IMR-90 (cell line): Measurements from ENCODE around the gene KAT6B. TPM values are rescaled to one million over a fixed set of nuclear protein-coding genes. Genes with fewer than 3 reads are reported as not detected.

ENCODE experiments used
- ATAC-seq: fragments of 200-7000 bp; cut with Tn5 transposase; 2 replicates; pipeline ENCODE4 v1.9.1; 2020; ENCODE audit warnings: low read depth, mild to moderate bottlenecking, moderate library complexity
- BruUV-seq: library from RNA; stranded (reverse); fragments of 400-500 nt; replicated peaks from 2 replicates; lab custom pipeline; 2021; lab: Mats Ljungman, UMichigan
- CTCF ChIA-PET: fragments of 300-600 bp; formaldehyde crosslinking; extraction: SDS; loops from one replicate; lab custom pipeline; 2021; ENCODE audit warnings: antibody characterized with exemption; lab: Yijun Ruan, JAX
- POLR2A ChIA-PET: fragments of 300-600 bp; sonication (Branson Sonifier 250); formaldehyde crosslinking; loops from one replicate; lab custom pipeline; 2022; ENCODE audit warnings: antibody characterized with exemption; ENCODE audit not compliant: unreplicated experiment; lab: Charles Lee
- DNase-seq: peaks from one replicate; pipeline ENCODE4 v3.0.0; 2013
- H2AFZ ChIP-seq: replicated peaks from 2 replicates; pipeline ENCODE3; 2013; ENCODE audit warnings: low read length, mild to moderate bottlenecking; ENCODE audit not compliant: poor library complexity
- H2AK5ac ChIP-seq: 2 replicates; pipeline ENCODE4 v1.6.1; 2013; ENCODE audit warnings: low read depth, low read length, inconsistent platforms
- H2AK9ac ChIP-seq: replicated peaks from 2 replicates; pipeline ENCODE3; 2013; ENCODE audit warnings: mild to moderate bottlenecking, low read depth, low read length, moderate library complexity; ENCODE audit not compliant: poor library complexity
- H2BK120ac ChIP-seq: 2 replicates; pipeline ENCODE4 v1.6.1; 2013; ENCODE audit warnings: low read depth, low read length, inconsistent platforms
- H2BK15ac ChIP-seq: 3 replicates; pipeline ENCODE4 v1.6.1; 2013; ENCODE audit warnings: low read depth, low read length, inconsistent platforms
- H2BK20ac ChIP-seq: 2 replicates; pipeline ENCODE4 v1.6.1; 2013; ENCODE audit warnings: low read depth, mild to moderate bottlenecking, inconsistent platforms, low read length, moderate library complexity
- H2BK5ac ChIP-seq: 2 replicates; pipeline ENCODE4 v1.6.1; 2013; ENCODE audit warnings: mild to moderate bottlenecking, low read depth, low read length, inconsistent platforms; ENCODE audit not compliant: poor library complexity, severe bottlenecking
- H3K14ac ChIP-seq: replicated peaks from 2 replicates; pipeline ENCODE4 v1.6.1; 2013; ENCODE audit warnings: low read depth, low read length, inconsistent platforms
- H3K18ac ChIP-seq: 2 replicates; pipeline ENCODE4 v1.6.1; 2013; ENCODE audit warnings: low read depth, low read length, control low read depth
- H3K23ac ChIP-seq: 2 replicates; pipeline ENCODE4 v1.6.1; 2013; ENCODE audit warnings: low read depth, low read length, inconsistent platforms
- H3K27ac ChIP-seq: 2 replicates; pipeline ENCODE4 v1.5.1; 2013; ENCODE audit warnings: mild to moderate bottlenecking, control low read depth, low read length; ENCODE audit not compliant: insufficient read depth
- H3K27me3 ChIP-seq: 2 replicates; pipeline ENCODE4 v1.6.1; 2013; ENCODE audit warnings: low read length; ENCODE audit not compliant: control insufficient read depth, insufficient read depth
- H3K36me3 ChIP-seq: 2 replicates; pipeline ENCODE4 v1.6.1; 2013; ENCODE audit warnings: low read length, mixed read lengths; ENCODE audit not compliant: control insufficient read depth, insufficient read depth
- H3K4ac ChIP-seq: 2 replicates; pipeline ENCODE4 v1.6.1; 2013; ENCODE audit warnings: low read depth, low read length, inconsistent platforms
- H3K4me1 ChIP-seq: 2 replicates; pipeline ENCODE4 v1.6.1; 2013; ENCODE audit warnings: low read length, mixed read lengths; ENCODE audit not compliant: control insufficient read depth, insufficient read depth
- H3K4me2 ChIP-seq: 2 replicates; pipeline ENCODE4 v1.6.1; 2013; ENCODE audit warnings: low read depth, mild to moderate bottlenecking, control low read depth, low read length, moderate library complexity
- H3K4me3 ChIP-seq: 2 replicates; pipeline ENCODE4 v1.5.1; 2013; ENCODE audit warnings: low read depth, mild to moderate bottlenecking, control low read depth, low read length, moderate library complexity; ENCODE audit not compliant: insufficient read depth
- H3K56ac ChIP-seq: 2 replicates; pipeline ENCODE4 v1.6.1; 2013; ENCODE audit warnings: low read length, inconsistent platforms; ENCODE audit not compliant: insufficient read depth; ENCODE audit errors: extremely low read depth
- H3K79me1 ChIP-seq, 2 experiments: 2 replicates each; pipeline ENCODE4 v1.6.1; 2013; ENCODE audit warnings: low read length in 2 of 2, inconsistent platforms in 1 of 2, low read depth in 1 of 2
- H3K9ac ChIP-seq: 2 replicates; pipeline ENCODE4 v1.6.1; 2013; ENCODE audit warnings: low read depth, low read length, control low read depth
- H3K9me1 ChIP-seq: 2 replicates; pipeline ENCODE4 v1.6.1; 2013; ENCODE audit warnings: low read length, inconsistent platforms; ENCODE audit not compliant: insufficient read depth
- H3K9me3 ChIP-seq: 2 replicates; pipeline ENCODE4 v1.6.1; 2013; ENCODE audit warnings: low read length; ENCODE audit not compliant: control insufficient read depth, insufficient read depth
- H4K20me1 ChIP-seq: 2 replicates; pipeline ENCODE4 v1.6.1; 2013; ENCODE audit warnings: low read length, inconsistent platforms; ENCODE audit not compliant: insufficient read depth
- H4K5ac ChIP-seq: 2 replicates; pipeline ENCODE4 v1.6.1; 2013; ENCODE audit warnings: mild to moderate bottlenecking, low read depth, low read length, control low read depth
- H4K8ac ChIP-seq, 2 experiments: 2 replicates each; pipeline ENCODE4 v1.6.1; 2013; ENCODE audit warnings: low read depth in 2 of 2, low read length in 2 of 2, control low read depth in 1 of 2, inconsistent platforms in 1 of 2
- H4K91ac ChIP-seq: 2 replicates; pipeline ENCODE4 v1.6.1; 2013; ENCODE audit warnings: low read depth, low read length, inconsistent platforms; ENCODE audit not compliant: insufficient read depth
- BHLHE40 ChIP-seq: fragments of 150-350 bp; IDR thresholded peaks from 2 replicates; pipeline ENCODE4 v1.6.1; 2016; ENCODE audit warnings: mild to moderate bottlenecking, low read depth, low read length
- CEBPB ChIP-seq: IDR thresholded peaks from 2 replicates; pipeline ENCODE4 v1.6.1; 2012; ENCODE audit warnings: low read depth, low read length, improper control_type of control experiment
- CHD1 ChIP-seq: IDR thresholded peaks from 2 replicates; pipeline ENCODE4 v1.6.1; 2012; ENCODE audit warnings: low read depth, low read length, improper control_type of control experiment
- CTCF ChIP-seq: conservative IDR thresholded peaks from 2 replicates; pipeline ENCODE4 v1.5.1; 2012; ENCODE audit warnings: mild to moderate bottlenecking, low read depth, low read length, improper control_type of control experiment
- ELK1 ChIP-seq: fragments of 150-350 bp; IDR thresholded peaks from 2 replicates; pipeline ENCODE4 v1.6.1; 2016; ENCODE audit warnings: low read depth, mild to moderate bottlenecking, low read length, moderate library complexity, borderline replicate concordance
- FOS ChIP-seq: fragments of 150-350 bp; IDR thresholded peaks from 2 replicates; pipeline ENCODE4 v1.6.1; 2016; ENCODE audit warnings: low read depth, low read length
- MAFK ChIP-seq: IDR thresholded peaks from 2 replicates; pipeline ENCODE4 v1.6.1; 2012; ENCODE audit warnings: low read depth, low read length, improper control_type of control experiment
- MAZ ChIP-seq: IDR thresholded peaks from 2 replicates; pipeline ENCODE4 v1.6.1; 2012; ENCODE audit warnings: low read depth, mild to moderate bottlenecking, low read length, improper control_type of control experiment, moderate library complexity, borderline replicate concordance
- MXI1 ChIP-seq: IDR thresholded peaks from 2 replicates; pipeline ENCODE4 v1.6.1; 2012; ENCODE audit warnings: low read depth, mild to moderate bottlenecking, low read length, moderate library complexity, borderline replicate concordance
- NFE2L2 ChIP-seq: fragments of 150-350 bp; IDR thresholded peaks from 2 replicates; pipeline ENCODE4 v1.6.1; 2016; ENCODE audit warnings: low read depth, mild to moderate bottlenecking, low read length
- POLR2A ChIP-seq: IDR thresholded peaks from 2 replicates; pipeline ENCODE4 v1.6.1; 2012; ENCODE audit warnings: mild to moderate bottlenecking, low read depth, low read length
- RAD21 ChIP-seq: IDR thresholded peaks from 2 replicates; pipeline ENCODE4 v1.6.1; 2012; ENCODE audit warnings: low read length, improper control_type of control experiment
- RCOR1 ChIP-seq: IDR thresholded peaks from 2 replicates; pipeline ENCODE4 v1.6.1; 2012; ENCODE audit warnings: mild to moderate bottlenecking, low read length, improper control_type of control experiment; ENCODE audit not compliant: insufficient replicate concordance
- RFX5 ChIP-seq: IDR thresholded peaks from 2 replicates; pipeline ENCODE4 v1.8.0; 2012; ENCODE audit warnings: low read depth, mild to moderate bottlenecking, low read length, moderate library complexity
- SMC3 ChIP-seq: fragments of 150-350 bp; IDR thresholded peaks from 2 replicates; pipeline ENCODE4 v1.6.1; 2016; ENCODE audit warnings: low read depth, mild to moderate bottlenecking, antibody characterized with exemption, low read length, moderate library complexity
- USF2 ChIP-seq: fragments of 150-350 bp; IDR thresholded peaks from 2 replicates; pipeline ENCODE4 v1.6.1; 2017; ENCODE audit warnings: mild to moderate bottlenecking, antibody characterized with exemption, low read length, low read depth
- WGBS, 2 experiments: methylation state at CpG; one replicate each; pipeline versions ENCODE4 v1.1.5 to v1.1.7; 2013; ENCODE audit warnings: missing lambda C conversion rate in 2 of 2; ENCODE audit not compliant: insufficient read length in 1 of 2; ENCODE audit errors: extremely low coverage in 2 of 2; 5-methylcytosine and 5-hydroxymethylcytosine counted together
- dilution Hi-C: fragments of 300-500 bp; cut with HindIII; formaldehyde crosslinking; loops from one replicate; pipeline ENCODE4 v1.14.3; 2018; ENCODE audit warnings: low sequenced_read_pairs; ENCODE audit not compliant: unreplicated experiment
- in situ Hi-C: fragments of 300-500 bp; cut with MboI; formaldehyde crosslinking; loops from 3 replicates; pipeline ENCODE4 v1.14.3; 2019; ENCODE audit warnings: low sequenced_read_pairs, inconsistent platforms, mixed read lengths
- intact Hi-C: fragments of 100-400 bp; cut with micrococcal nuclease; formaldehyde crosslinking; loops from 2 replicates; pipeline ENCODE4 v1.10.0; 2022
- polyA plus RNA-seq, 3 experiments: library from polyadenylated mRNA; depleted of rRNA; stranded (reverse); fragments of >200 nt; gene quantifications; 2 replicates each; pipeline ENCODE4 v1.2.3, GENCODE V29; 2012; ENCODE audit warnings: low replicate concordance in 1 of 3
- total RNA-seq: library from RNA; depleted of rRNA; stranded (reverse); fragments of >200 nt; gene quantifications from 2 replicates; pipeline ENCODE4 v1.2.3, GENCODE V29; 2012

KAT6B gene
- total and polyA plus RNA-seq, 2 of the 4 experiments (the other 2 are of a cell fraction) = 8.8 to 28.1 TPM

- DNase-seq = no peak
- Histone ChIP-seq H3K23ac (no peak overlapping the region), H4K8ac (no peak overlapping the region), H4K91ac (no peak overlapping the region), H3K9me3 (no peaks in the 10 kb centered on the region), H3K4me3 (no peak overlapping the region), H2BK15ac (no peak overlapping the region), H2BK120ac (no peak overlapping the region), H4K20me1 (no peaks in the 10 kb centered on the region), H3K36me3 (peaks cover 25% of the 10 kb centered on the region), H3K14ac (no peak overlapping the region), H2BK20ac (no peak overlapping the region), H2AK5ac (no peak overlapping the region), H2BK5ac (no peak overlapping the region), H3K4ac (no peak overlapping the region), H3K9ac (no peak overlapping the region), H3K56ac (no peak overlapping the region), H3K18ac (no peak overlapping the region), H3K4me1 (peaks cover under 1% of the 10 kb centered on the region; the same call in 1 of the 2 replicates), H4K5ac (no peak overlapping the region), H3K27ac (no peak overlapping the region), H3K27me3 (no peaks in the 10 kb centered on the region), H3K4me2 (no peak overlapping the region), H3K9me1 (peaks cover 9% of the 10 kb centered on the region; the same call in 1 of the 2 replicates), H2AFZ (no peak overlapping the region), H3K79me1 (peaks cover 18 to 27% of the 10 kb centered on the region in 2 experiments; a peak in 3 of 4 replicates), H2AK9ac (no peak overlapping the region)
- intact Hi-C loops = no loop called here
- ChIA-PET POLR2A (no interaction called here), CTCF (no interaction called here)
- no peak for ATAC-seq
- no peak for TF ChIP-seq RFX5
- no peak for TF ChIP-seq USF2
- no peak for TF ChIP-seq POLR2A
- no peak for TF ChIP-seq CHD1
- no peak for TF ChIP-seq CEBPB
- TF ChIP-seq MAFK = no peak
- no peak for TF ChIP-seq RAD21
- no peak for TF ChIP-seq MAZ
- TF ChIP-seq BHLHE40 = no peak
- no peak for TF ChIP-seq SMC3
- no peak for TF ChIP-seq NFE2L2
- TF ChIP-seq MXI1 = no peak
- TF ChIP-seq CTCF = no peak
- no peak for TF ChIP-seq RCOR1
- no peak for TF ChIP-seq FOS
- no peak for TF ChIP-seq ELK1
- no TSS peak for BruUV-seq
- dilution Hi-C loops = no loop called here
- in situ Hi-C loops = no loop called here
- WGBS, 2 experiments = no CpG with 5 or more reads among the region's 2 CpGs
These were observed 150.7 kb downstream of the KAT6B start for GRCh38 chr10:74977072-74977471.
